Measurements from ENCODE around the gene SNCB. TPM values are rescaled to one million over a fixed set of nuclear protein-coding genes. Genes with fewer than 3 reads are reported as not detected.
"Not testable (repeated sequence)": the region's sequence is repeated elsewhere in the genome, so short reads cannot be mapped to it uniquely, and the experiment has no call there.

Gene SNCB
- polyA plus RNA-seq, 1 of the 3 experiments (the other 2 are of a cell fraction): 0.33 TPM

DNA sequence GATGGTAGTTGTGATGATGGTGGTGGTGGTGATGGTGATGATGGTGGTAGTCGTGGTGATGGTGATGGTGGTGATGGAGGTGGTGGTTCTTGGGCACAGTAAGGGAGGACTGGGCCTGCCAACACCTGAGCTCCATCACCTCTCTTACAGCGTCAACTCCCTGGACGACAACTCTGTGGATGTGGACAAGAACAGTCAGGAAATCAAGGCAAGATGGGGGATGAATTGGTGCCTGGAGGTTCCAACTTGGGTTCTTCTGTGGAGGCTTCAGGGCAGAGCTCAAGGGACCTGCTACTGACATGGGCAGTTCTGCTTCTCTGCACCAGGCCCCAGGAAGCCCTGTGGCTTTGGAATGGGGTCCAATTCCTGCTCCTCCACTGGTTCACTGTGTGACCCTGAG, 37.8 kb downstream of the SNCB start:
- no peak overlapping the region for H2AFZ ChIP-seq (ENCODE audit: low read depth)
- no peaks in the 10 kb centered on the region for H3F3A ChIP-seq (replicated peaks; ENCODE audit: insufficient read depth)
- H3K9me3 ChIP-seq: no peaks in the 10 kb centered on the region
- no peak for TF ChIP-seq FOSL2 (IDR thresholded peaks at IDR 0.05; ENCODE audit: borderline replicate concordance, low read depth)
- no peak for TF ChIP-seq EP300 (IDR thresholded peaks at IDR 0.05; ENCODE audit: borderline replicate concordance in 1 of 2, low read depth in 1 of 2, low read length in 1 of 2)
- no peak for TF ChIP-seq MXI1 (IDR thresholded peaks at IDR 0.05; ENCODE audit: low read depth, low read length)
- TF ChIP-seq POLR2AphosphoS5 (IDR thresholded peaks at IDR 0.05; ENCODE audit: low read depth, low read length): no peak
- TF ChIP-seq, protein P1, sequence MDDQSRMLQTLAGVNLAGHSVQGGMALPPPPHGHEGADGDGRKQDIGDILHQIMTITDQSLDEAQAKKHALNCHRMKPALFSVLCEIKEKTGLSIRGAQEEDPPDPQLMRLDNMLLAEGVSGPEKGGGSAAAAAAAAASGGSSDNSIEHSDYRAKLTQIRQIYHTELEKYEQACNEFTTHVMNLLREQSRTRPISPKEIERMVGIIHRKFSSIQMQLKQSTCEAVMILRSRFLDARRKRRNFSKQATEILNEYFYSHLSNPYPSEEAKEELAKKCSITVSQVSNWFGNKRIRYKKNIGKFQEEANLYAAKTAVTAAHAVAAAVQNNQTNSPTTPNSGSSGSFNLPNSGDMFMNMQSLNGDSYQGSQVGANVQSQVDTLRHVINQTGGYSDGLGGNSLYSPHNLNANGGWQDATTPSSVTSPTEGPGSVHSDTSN (IDR thresholded peaks at IDR 0.05): no peak
- TF ChIP-seq, protein P2, sequence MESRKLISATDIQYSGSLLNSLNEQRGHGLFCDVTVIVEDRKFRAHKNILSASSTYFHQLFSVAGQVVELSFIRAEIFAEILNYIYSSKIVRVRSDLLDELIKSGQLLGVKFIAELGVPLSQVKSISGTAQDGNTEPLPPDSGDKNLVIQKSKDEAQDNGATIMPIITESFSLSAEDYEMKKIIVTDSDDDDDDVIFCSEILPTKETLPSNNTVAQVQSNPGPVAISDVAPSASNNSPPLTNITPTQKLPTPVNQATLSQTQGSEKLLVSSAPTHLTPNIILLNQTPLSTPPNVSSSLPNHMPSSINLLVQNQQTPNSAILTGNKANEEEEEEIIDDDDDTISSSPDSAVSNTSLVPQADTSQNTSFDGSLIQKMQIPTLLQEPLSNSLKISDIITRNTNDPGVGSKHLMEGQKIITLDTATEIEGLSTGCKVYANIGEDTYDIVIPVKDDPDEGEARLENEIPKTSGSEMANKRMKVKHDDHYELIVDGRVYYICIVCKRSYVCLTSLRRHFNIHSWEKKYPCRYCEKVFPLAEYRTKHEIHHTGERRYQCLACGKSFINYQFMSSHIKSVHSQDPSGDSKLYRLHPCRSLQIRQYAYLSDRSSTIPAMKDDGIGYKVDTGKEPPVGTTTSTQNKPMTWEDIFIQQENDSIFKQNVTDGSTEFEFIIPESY (IDR thresholded peaks at IDR 0.05; ENCODE audit: borderline replicate concordance, low read depth): no peak
- TF ChIP-seq, protein P3, sequence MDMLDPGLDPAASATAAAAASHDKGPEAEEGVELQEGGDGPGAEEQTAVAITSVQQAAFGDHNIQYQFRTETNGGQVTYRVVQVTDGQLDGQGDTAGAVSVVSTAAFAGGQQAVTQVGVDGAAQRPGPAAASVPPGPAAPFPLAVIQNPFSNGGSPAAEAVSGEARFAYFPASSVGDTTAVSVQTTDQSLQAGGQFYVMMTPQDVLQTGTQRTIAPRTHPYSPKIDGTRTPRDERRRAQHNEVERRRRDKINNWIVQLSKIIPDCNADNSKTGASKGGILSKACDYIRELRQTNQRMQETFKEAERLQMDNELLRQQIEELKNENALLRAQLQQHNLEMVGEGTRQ (IDR thresholded peaks at IDR 0.05; ENCODE audit: borderline replicate concordance, low read depth, low read length): no peak
- TF ChIP-seq TEAD4 (IDR thresholded peaks at IDR 0.05; ENCODE audit: borderline replicate concordance, insufficient read depth): no peak
- no peak for TF ChIP-seq RFX5 (IDR thresholded peaks at IDR 0.05; ENCODE audit: low read length)
- no peak for TF ChIP-seq FOXM1 (IDR thresholded peaks at IDR 0.05; ENCODE audit: low read depth)
- TF ChIP-seq SMC3 (IDR thresholded peaks at IDR 0.05; ENCODE audit: low read depth, low read length): no peak
- TF ChIP-seq, protein P4, sequence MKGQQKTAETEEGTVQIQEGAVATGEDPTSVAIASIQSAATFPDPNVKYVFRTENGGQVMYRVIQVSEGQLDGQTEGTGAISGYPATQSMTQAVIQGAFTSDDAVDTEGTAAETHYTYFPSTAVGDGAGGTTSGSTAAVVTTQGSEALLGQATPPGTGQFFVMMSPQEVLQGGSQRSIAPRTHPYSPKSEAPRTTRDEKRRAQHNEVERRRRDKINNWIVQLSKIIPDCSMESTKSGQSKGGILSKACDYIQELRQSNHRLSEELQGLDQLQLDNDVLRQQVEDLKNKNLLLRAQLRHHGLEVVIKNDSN (IDR thresholded peaks at IDR 0.05; ENCODE audit: borderline replicate concordance, low read depth): no peak
- TF ChIP-seq CHD2 (IDR thresholded peaks at IDR 0.05; ENCODE audit: low read length, partially characterized antibody): no peak
- no peak for TF ChIP-seq FOXJ3 (CRISPR knock-in tag; IDR thresholded peaks at IDR 0.05)
- no peak for TF ChIP-seq RCOR1 (IDR thresholded peaks at IDR 0.05; ENCODE audit: low read length)
- TF ChIP-seq YY1 (IDR thresholded peaks at IDR 0.05; ENCODE audit: low read depth): no peak
- TF ChIP-seq NFIC (IDR thresholded peaks at IDR 0.05; ENCODE audit: borderline replicate concordance): no peak
- TF ChIP-seq SIN3A (IDR thresholded peaks at IDR 0.05; ENCODE audit: borderline replicate concordance, low read depth, low read length): no peak
- TF ChIP-seq, protein P5, sequence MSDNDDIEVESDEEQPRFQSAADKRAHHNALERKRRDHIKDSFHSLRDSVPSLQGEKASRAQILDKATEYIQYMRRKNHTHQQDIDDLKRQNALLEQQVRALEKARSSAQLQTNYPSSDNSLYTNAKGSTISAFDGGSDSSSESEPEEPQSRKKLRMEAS (IDR thresholded peaks at IDR 0.05; ENCODE audit: low read depth): no peak
- no peaks in the 10 kb centered on the region for H4K20me1 ChIP-seq (ENCODE audit: insufficient read depth)
- H3K79me2 ChIP-seq (ENCODE audit: insufficient read depth): no peaks in the 10 kb centered on the region
- H3K9ac ChIP-seq: no peak overlapping the region
- no peaks in the 10 kb centered on the region for H3K4me1 ChIP-seq (ENCODE audit: control insufficient read depth in 1 of 2, insufficient read depth in 2 of 2, low read depth in 1 of 2, low read length in 1 of 2)
- 96% methylated on average over 3 of the region's 3 CpGs for WGBS (ENCODE audit: low lambda C conversion rate)
- H3K27me3 ChIP-seq (ENCODE audit: insufficient read depth): no peaks in the 10 kb centered on the region
- H3K4me2 ChIP-seq: no peak overlapping the region
- no peak for DNase-seq
- H3K36me3 ChIP-seq (replicated peaks in 1 of 2; ENCODE audit: control insufficient read depth in 1 of 2, insufficient read depth in 2 of 2, low read length in 1 of 2): no peaks in the 10 kb centered on the region
- H3K9me2 ChIP-seq: no peaks in the 10 kb centered on the region
- POLR2A ChIA-PET: no interaction called here
- CTCF ChIA-PET: interaction anchor here (1.5 kb wide), 1 partner anchor 18 kb away, joined by 5 read pairs; no protein-coding TSS in a partner anchor
- H3K4me3 ChIP-seq (ENCODE audit: low read depth in 2 of 2, low read length in 1 of 2): no peak overlapping the region
- H3K27ac ChIP-seq (ENCODE audit: low read depth in 2 of 2, low read length in 1 of 2): no peak overlapping the region

DNA sequence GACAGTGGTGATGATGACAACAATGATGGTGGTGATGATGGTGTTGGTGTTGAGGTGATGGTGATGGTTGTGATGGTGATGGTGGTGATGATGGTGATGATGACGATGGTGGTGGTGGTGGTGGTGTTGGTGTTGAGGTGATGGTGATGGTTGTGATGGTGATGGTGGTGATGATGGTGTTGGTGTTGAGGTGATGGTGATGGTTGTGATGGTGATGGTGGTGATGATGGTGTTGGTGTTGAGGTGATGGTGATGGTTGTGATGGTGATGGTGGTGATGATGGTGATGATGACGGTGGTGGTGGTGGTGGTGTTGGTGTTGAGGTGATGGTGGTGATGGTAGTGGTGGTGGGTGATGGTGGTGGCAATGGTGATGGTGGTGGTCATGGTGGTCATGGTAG, 38.7 kb downstream of the SNCB start:
- not testable (repeated sequence) for H3K36me3 ChIP-seq (replicated peaks in 1 of 2; ENCODE audit: control insufficient read depth in 1 of 2, insufficient read depth in 2 of 2, low read length in 1 of 2)

More for the DNA sequence above, 38.7 kb downstream of the SNCB start:
- H3K27me3 ChIP-seq (ENCODE audit: insufficient read depth); H3K9me2 ChIP-seq; H3K4me2 ChIP-seq; H3K9me3 ChIP-seq; POLR2A ChIA-PET; H2AFZ ChIP-seq (ENCODE audit: low read depth); H3F3A ChIP-seq (replicated peaks; ENCODE audit: insufficient read depth); H3K4me1 ChIP-seq (ENCODE audit: control insufficient read depth in 1 of 2, insufficient read depth in 2 of 2, low read depth in 1 of 2, low read length in 1 of 2); DNase-seq; H3K9ac ChIP-seq; H3K79me2 ChIP-seq (ENCODE audit: insufficient read depth); H4K20me1 ChIP-seq (ENCODE audit: insufficient read depth); H3K27ac ChIP-seq (ENCODE audit: low read depth in 2 of 2, low read length in 1 of 2); CTCF ChIA-PET; H3K4me3 ChIP-seq (ENCODE audit: low read depth in 2 of 2, low read length in 1 of 2): not testable (repeated sequence)
- 51% methylated on average over 2 of the region's 2 CpGs for WGBS (ENCODE audit: low lambda C conversion rate)
